GM18498 (cell line): ENCODE measurements around the gene RBPMS2.
A peak's percentile ranks its signal among the peaks of the same experiment; 100 is the strongest.
"Not testable (repeated sequence)": the region's sequence is repeated elsewhere in the genome, so short reads cannot be mapped to it uniquely, and the experiment has no call there.

Experiments
- ATAC-seq: cut with Tn5 transposase; IDR thresholded peaks from one replicate; pipeline ENCODE4 v1.9.1; 2021; ENCODE audit warnings: mild to moderate bottlenecking, moderate library complexity; ENCODE audit not compliant: unreplicated experiment

Gene RBPMS2

DNA sequence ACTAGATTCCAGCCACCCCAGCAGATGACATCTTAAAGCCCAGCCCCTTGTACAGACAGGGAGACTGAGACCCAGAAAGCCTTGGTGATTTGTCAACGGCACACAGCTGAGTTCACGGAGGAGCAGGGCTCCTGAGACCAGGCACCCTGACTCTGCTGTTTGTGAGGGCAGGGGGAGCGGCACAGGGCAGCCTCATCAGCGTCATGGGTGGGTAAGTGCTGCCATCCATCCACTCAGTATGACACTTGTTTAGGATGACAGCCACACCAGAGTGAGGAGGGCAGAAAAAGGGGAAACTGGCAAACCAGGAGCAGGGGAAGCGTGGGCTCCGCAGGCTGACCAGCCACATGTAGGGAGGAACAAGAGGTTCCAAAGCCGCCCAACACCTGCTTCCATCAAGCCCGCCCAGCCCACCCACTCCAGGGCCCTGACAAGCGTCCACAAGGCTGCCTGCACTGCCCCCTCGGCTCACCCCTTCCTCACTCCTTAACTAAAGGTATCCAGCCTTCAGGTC is 19.9 kb downstream of the RBPMS2 start:
- peak; percentile 24 for ATAC-seq

DNA sequence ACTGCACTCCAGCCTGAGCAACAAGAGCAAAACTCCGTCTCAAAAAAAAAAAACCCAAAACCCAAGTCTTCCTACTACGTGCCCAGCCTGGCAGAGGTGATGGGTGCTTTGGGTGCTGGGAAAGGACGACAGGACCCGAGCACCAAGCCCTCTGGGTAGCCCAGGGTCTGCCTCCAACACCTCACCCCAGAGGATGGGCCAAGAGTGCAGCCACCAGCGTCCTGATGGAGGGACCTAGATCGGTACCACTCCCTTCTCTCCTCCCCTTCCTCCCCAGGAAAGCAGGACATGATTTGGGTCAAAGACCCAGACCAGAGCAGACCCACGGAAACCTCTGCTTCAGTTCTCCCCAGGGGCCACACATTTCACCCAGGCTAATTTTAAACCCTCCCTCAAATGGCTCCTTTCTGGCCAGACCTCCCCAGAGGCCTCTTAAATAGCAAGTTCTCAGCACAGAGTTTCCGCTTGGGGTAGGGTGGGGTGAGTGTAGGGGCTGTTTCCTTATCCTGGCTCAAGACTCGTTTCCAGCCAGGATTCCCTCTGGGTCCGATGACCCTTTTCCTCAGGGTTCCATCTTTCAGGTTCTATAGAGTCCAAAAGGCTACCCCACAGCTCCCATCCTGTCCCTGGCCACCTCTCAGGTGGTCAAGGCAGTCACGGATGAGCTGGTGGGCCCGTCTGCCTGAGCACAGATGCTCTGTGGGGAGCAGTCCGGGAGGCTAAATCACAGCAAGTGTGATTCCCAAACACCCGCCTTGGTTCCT is 20.5 kb downstream of the RBPMS2 start:
- peak; percentile 63 for ATAC-seq

DNA sequence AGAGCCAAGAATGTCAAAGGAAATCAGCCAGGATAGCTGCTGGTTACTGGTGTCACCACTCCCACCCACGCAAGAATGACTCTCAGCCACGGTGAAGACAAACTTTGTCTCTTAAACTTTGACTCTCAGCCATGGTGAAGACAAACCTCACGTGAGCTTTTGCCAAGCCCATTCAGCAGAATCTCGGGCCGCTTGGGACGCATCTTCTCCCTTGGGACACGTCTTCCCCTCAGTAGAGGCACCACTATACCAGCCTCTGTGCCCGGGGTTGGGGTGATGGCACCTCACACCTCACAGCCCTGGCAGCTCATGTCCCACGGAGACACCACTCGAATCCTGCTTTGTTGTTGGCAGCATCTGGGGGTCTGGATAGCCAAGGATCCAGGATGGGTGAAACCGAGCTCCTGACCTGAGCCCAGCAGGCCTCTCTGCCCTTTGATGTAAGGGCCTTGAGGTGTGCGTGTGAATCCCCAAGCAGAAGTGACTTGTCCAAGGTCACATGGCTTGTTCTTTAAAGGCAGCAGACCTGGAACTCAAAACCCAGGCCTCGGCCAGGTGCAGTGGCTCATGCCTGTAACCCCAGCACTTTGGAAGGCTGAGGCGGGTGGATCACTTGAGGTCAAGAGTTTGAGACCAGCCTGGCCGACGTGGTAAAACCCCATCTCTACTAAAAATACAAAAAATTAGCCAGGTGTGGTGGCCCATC is 21.8 kb downstream of the RBPMS2 start:
- no peak for ATAC-seq

DNA sequence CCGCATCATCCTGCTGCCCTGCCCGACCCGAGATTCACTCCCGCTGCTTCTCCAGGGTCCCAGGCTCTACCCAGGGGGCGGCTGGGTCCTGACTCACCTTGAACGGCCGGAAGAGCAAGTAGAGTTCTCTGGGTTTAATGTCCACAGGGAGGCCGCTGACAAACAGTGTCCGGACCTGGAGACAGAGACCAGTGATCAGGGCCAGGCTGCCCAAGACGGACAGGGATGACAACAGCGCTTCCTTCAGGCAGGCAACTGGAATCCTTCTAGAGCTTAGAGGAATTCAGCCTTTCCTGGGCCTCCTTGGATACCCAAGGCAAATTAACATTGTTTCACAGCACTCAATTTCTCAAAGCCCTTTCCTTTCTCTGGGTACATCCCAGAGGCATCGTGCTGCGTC is 23.9 kb downstream of the RBPMS2 start:
- ATAC-seq, result no peak

DNA sequence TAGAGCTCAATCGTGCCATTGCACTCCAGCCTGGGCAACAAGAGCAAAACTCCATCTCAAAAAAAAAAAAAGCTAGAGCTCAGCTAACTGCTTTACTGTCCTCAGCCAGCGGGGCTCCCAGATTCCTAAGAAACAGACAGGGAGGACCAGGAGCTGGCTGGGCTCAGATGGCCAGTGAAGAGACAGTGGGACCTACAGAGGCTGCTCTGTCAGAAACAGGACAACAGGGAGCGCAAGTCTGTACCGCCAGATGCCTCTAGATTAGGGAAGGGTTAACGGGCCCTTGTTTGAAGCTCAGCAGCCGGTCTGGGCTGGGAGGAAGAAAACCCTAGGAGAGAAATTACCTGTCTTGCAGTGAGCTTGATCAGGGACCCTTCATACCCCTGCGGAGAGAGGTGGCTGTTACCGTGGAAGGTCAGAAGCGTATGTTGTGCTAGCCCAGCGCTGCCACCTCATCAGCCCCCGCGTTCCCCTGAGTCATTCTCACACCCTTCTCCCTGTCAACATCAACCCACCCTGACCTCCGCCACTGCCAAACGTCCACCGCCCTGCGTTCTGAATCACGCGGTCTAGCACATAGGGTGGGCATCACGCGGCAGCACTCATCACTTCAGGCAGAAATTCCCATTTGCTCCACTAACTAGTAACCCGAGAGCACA is 25.3 kb downstream of the RBPMS2 start:
- no peak for ATAC-seq

DNA sequence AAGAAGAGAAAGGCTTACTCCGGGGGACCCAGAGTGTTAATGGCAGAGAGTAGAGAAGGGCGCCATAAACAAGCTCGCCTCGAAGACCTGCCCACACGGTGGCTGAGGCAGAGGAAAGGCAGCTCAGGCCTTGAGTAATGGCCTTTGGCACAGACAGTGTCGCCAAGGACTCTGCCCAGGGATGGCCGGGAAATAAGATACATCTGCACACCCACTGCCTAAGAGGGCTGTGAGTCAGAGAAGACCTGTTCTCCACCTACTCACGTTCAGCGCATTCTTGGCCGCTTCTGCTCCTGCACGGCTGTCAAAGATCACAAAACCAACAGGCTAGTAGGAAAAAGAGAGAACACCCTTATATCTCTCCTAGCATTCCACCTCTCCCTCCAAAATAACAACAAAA is 26.2 kb downstream of the RBPMS2 start:
- no peak for ATAC-seq

DNA sequence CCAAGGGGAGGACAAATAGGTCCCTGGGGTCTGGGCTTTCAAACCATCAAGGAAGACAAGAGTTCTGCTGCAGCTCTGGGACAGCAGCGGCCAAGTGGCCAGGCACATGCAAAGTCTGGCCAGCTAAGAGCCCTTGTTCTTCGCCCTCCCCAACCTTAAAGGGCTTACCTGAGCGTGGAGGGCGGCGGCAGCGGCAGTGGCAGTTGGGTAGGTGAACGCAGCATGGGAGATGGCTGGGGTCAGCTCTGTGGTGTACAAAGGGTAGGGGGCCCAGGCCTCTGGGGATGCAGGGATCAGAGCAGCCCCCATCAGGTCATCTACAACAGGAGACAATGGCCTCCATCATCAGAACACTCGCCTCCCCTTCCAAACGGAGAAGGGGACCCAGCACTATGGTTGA is 27.1 kb downstream of the RBPMS2 start:
- no peak for ATAC-seq

DNA sequence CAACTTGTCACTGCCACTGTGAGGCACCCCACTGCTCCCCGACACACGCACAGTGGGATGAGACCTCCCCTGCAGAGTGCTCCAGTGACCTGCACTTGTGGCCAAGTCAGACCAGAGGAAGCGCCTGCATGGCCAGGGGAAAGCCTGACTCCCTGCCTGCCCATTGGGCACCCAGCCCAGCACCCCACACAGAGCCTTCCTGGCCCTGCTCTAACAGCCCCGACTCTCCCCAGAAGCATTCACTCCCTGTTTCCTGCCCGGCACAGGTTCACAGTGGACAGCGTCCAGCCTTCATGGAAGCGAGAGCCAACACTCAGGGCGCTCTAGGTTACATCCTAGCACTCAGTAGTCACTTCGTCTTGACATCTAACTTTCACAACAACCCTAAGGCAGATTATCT is 27.8 kb downstream of the RBPMS2 start:
- ATAC-seq, result no peak

DNA sequence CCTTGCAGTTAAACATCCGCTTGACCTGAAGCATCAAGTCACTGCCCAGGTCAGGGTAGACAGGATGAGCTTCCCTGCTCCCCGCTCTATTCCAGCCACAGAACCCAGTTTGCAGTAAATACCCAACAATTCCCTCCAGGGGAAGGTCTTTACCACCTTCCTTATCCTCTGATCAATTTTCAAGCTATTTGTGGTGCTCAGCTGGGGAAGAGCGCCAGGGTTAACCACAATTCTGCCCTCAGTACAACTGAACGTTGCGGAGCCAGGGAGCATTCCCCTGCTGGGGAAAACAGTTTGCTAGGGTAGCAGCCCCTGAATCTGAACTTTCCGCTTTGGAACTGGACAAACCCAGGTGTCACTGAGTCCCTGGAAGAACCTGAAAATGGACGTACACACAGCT is 28.5 kb downstream of the RBPMS2 start:
- no peak for ATAC-seq

DNA sequence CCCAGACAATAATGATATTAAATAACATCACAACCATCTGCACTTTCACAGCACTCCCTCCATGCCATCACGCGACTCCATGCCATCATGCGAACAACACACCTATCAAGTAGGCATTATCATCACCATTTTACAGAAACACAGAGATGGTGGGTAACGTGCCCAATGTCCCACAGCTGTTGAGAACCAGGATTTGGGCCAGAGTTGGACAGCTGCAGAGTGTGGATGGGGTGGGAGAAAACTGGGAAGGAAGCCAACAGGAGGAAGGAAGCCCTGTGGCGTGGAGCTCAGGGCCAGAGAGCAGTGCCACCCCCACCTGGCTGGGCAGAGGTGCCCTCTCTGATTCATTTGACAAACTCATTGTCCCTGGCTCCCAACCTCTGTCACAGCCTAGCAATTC is 29.0 kb downstream of the RBPMS2 start:
- ATAC-seq, result no peak

DNA sequence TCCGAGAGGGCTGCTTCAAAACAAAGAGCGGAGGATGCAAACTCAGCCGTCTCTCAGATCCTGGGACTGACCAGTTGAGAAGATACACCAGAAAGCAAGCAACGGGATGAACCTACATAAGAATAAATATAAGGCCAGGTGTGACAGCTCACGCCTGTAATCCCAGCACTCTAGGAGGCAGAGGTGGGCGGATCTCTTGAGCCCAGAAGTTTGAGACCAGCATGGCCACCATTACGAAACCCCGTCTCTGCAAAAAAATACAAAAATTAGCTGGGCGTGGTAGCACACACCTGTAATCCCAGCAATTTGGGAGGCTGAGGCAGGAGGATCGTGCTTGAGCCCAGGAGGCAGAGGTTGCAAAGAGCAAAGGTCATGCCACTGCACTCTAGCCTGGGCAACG is 31.7 kb downstream of the RBPMS2 start:
- no peak for ATAC-seq

DNA sequence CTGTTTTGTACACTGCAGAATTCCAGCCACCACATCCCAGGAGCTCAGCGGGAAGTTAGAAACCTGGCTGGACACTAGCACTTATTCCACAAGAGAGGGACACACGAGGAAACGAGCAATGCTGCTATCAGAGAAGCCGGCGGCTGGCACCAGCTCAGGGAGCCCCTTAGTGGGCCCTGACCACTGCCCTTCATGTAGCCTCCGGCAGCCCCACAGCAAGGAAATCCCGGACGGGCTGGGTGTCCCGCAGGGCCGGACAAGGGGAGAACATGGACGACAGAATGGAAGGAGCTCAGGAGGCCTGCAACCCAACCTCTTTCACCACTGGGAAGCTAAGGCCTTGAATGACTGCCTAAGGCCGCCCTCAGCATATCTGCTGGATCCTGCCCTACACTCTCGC is 32.5 kb downstream of the RBPMS2 start:
- no peak for ATAC-seq

DNA sequence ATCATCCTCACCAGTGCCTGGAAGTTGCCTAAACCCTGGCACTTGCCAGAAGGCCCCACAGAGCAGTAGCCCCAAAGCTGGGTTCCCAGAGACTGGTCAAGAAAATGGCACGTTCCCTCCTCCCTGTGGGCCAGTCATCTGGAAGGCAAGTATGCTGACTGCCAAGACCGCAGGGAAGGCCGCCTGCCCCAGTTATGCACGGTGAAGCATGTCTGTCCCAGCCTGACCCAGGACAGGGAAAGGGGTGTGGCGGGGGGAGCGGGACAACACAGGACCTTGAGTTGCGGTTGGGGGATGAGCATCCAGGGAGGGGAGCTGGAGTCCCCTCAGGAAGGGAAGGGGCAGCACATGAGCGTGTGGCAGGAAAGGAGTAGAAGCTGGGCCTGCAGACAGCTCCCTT is 33.0 kb downstream of the RBPMS2 start:
- no peak for ATAC-seq

DNA sequence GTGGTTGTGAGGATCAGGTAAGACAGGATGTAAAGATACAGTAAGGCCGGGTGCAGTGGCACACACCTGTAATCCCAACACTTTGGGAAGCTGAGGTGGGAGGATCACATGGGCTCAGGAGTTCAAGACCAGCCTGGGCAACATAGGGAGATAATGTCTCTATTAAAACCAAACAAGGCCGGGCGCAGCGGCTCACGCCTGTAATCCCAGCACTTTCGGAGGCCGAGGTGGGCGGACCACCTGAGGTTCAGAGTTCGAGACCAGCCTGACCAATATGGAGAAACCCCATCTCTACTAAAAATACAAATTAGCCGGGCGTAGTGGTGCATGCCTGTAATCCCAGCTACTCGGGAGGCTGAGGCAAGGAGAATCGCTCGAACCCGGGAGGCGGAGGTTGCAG is 33.7 kb downstream of the RBPMS2 start:
- ATAC-seq, result not testable (repeated sequence)

DNA sequence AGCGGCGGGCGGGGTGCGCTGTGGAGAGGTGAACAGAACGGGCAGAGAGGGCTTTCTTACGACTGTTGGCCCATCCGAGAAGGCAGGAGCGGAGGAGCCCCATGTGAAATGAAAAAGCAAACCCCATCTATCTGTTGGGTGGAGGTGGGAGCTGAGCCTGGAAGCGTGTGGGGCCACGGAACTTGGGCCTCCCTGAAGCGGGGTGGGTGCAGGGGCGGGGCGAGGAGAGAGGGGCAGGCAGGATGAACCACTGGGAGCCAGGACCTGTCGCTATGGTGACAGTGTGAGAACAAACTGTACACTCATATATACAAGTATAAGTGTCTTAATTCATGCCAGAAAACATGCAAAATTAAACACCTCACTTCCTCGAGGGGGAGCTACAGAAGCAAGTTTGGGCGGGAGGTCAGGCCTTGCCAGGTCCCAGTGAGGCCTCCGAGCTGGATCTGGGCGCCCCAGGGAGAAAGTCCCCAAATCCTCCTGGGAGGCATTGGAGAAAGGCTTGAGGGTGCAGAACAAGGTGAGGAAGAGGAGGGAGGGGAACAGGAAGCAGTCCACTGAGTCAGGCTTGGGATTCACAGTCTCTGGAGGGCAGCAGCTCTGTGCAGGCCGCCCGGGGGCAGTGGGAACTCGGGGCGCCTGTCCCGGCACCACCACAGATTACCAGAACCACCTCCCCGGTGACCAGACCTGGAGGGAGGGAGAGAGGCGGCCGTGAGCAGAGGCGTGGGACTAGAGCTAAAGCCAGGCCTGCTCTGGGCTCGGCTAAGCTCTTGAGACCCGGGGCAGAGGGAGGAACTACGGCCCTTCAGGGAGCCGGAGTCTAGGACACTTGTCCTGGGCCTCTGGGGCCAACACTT is 34.8 kb downstream of the RBPMS2 start:
- no peak for ATAC-seq

DNA sequence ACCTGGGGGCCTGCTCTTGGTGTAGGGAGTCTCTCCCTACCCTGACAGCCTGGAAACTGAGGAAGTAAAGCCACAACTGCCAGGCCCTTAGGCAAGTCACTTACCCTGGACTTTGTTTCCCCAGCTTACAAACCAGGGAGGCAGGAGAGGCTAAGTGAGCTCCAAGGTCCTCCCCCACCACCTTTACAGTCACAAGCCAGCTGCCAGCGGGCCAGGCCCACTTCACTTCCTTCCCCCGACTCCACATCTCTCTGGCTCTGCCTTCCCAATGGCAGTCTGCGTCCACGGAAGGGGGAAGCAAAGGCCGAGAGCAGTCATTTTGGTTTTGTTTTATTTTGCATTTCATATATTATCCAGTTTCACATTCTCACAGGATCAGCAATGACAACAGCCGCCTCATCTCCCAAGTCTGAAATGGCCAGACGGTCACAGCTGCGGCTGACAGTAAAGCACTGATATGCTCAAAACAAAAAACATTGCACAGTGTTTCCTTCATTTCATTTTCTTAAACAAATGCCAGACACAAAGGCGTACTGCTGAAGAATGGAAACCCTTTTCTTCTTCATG is 35.7 kb downstream of the RBPMS2 start:
- no peak for ATAC-seq

DNA sequence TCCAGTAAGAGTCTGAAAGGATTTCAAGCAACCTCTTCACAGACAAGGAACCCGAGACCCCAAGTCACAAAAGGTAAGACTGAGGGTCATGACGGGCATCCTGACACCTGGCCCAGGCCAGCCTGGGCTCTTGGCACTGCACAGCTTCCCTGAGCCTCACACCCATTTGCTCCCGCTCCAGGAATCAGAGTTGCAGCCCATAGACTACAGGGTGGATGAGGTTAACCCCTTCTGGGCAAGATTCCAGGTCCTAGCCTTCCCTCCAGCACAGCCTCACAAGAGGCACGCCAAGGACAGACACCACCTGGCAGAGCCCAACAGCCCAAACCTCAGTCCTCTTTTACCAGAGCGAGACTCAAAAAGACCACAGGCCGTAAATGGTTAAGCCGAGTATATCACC is 36.2 kb downstream of the RBPMS2 start:
- ATAC-seq, result no peak

DNA sequence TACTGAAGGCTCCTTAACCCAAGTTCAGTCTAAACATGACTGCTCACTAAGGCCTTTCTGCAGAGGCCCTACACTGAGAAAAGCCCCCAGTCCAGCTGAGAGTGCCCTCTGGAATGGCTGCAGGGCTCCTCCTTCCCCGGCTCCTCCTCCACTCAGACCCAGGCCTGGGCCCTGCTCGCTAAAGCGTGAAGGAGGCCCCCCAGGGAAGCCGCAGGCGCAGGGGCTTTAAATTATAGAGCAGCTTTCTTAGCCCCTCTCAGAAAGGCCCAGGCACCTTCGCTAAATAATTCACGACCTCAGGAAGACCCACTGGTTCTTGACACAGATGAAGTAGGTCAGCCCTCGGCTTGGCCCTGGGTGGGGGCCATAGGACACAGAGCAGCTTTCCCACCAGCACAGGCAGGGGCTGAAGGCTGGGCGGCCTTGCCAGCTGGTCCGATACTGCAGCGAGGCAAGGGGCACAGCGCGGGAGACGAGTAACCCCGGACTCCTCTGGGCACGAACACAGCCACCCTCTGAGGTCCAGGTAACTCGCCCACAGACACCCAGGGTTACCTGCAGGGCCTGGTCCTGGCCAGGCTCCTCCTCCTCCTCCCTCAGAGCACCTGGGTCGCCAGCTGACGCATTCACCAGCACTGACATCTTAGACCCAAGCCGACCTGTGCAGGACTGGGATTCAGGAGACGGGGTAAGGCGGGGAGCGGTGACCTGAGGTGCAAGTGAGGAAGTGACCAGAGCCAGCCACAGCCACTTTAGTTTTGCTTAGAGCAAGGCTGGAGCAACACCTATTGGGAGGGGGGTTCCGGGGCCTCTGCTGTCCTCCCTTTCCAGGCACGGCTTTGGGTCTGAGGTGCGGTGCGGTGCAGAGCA is 36.9 kb downstream of the RBPMS2 start:
- ATAC-seq, result no peak

DNA sequence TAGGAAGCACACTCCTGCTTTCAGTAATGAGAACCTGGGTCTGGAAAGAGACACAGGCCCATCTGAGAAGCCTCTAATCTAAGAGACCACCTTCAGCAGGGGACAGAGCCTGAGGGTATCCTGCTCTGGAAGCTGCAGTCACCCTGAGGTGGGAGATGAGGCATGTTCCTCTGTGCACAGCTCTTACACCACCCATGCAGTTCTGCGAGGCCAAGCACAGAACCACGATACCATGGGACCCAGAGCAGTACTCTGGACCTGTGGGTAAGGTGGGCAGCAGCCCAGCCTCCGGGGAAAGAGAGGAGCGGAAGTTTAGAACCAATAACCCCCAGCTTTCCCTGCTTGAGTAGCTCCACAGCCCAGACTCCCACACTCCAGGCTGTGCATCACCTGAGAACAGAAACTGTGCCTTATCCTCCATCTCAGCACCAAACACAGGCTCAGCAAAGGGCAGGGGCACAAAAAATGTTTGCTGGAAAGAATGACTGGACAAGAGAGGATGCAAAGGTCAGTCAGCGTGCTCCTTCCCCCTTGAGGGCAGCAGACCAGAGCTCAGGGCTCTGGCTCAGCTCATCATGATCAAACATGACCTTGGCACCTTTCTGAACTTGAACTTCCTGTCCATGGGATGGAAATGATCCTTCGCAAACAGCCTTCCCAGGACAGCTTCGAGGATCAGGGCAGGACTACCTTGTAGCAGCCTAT is 43.1 kb downstream of the RBPMS2 start:
- no peak for ATAC-seq
